Embryonic facial prominence (tissue), 1 donor: ENCODE data around the gene C1orf232.

Experiments used
- DNase-seq: peaks from one replicate; pipeline ENCODE4 v3.0.0-alpha.2; 2016; ENCODE audit errors: extremely low spot score

The C1orf232 gene

GRCh38 chr1:26156285-26157038 is 12.3 kb downstream of the C1orf232 start:
- no peak for DNase-seq

- no peak for DNase-seq
These were observed 13.1 kb downstream of the C1orf232 start for GRCh38 chr1:26155370-26156284.

- no peak for DNase-seq
These were observed 14.0 kb downstream of the C1orf232 start for GRCh38 chr1:26154750-26155149.

GRCh38 chr1:26153966-26154532 is 14.7 kb downstream of the C1orf232 start:
- no peak for DNase-seq

GRCh38 chr1:26148887-26149286 is 19.9 kb downstream of the C1orf232 start:
- no peak for DNase-seq

GRCh38 chr1:26145960-26146294 is 22.8 kb downstream of the C1orf232 start:
- DNase-seq, result no peak

- DNase-seq, result peak; percentile 63
These were observed 23.5 kb downstream of the C1orf232 start for GRCh38 chr1:26145041-26145959.

- no peak for DNase-seq
These were observed 26.6 kb downstream of the C1orf232 start for GRCh38 chr1:26142159-26142558.

- no peak for DNase-seq
These were observed 29.7 kb downstream of the C1orf232 start for GRCh38 chr1:26138974-26139558.

- no peak for DNase-seq
These were observed 34.3 kb downstream of the C1orf232 start for GRCh38 chr1:26134466-26134865.

GRCh38 chr1:26132834-26133167 is 36.0 kb downstream of the C1orf232 start:
- no peak for DNase-seq

- DNase-seq, result no peak
These were observed 36.5 kb downstream of the C1orf232 start for GRCh38 chr1:26132128-26132833.

GRCh38 chr1:26130695-26131094 is 38.1 kb downstream of the C1orf232 start:
- DNase-seq, result no peak

GRCh38 chr1:26129778-26130177 is 39.0 kb downstream of the C1orf232 start:
- no peak for DNase-seq

GRCh38 chr1:26127235-26128163 is 41.3 kb downstream of the C1orf232 start:
- DNase-seq, result no peak

- DNase-seq, result no peak
These were observed 42.3 kb downstream of the C1orf232 start for GRCh38 chr1:26126321-26127084.

GRCh38 chr1:26125946-26126320 is 42.8 kb downstream of the C1orf232 start:
- DNase-seq, result no peak

- no peak for DNase-seq
These were observed 43.4 kb downstream of the C1orf232 start for GRCh38 chr1:26125382-26125781.
